Keratinocyte (primary cell): ENCODE measurements around the gene PIGL.

Source experiments
- EZH2 ChIP-seq: IDR thresholded peaks from one replicate; pipeline ENCODE4 v1.6.1; 2012; ENCODE audit warnings: inconsistent platforms, mild to moderate bottlenecking, low read length, moderate library complexity
- TF ChIP-seq, protein P1 (sequence below), 3 experiments: IDR thresholded peaks in 1 of 3; conservative IDR thresholded peaks in 1 of 3; optimal IDR thresholded peaks in 1 of 3; 2 replicates in 2 of 3; 3 replicates in 1 of 3; pipeline versions ENCODE3 to v1.5.1; 2011; ENCODE audit warnings: low read length in 3 of 3, mild to moderate bottlenecking in 3 of 3, moderate library complexity in 2 of 3, control low read depth in 1 of 3, inconsistent platforms in 1 of 3; ENCODE audit not compliant: insufficient read depth in 2 of 3; ENCODE audit errors: extremely low read depth in 1 of 3

DNA sequence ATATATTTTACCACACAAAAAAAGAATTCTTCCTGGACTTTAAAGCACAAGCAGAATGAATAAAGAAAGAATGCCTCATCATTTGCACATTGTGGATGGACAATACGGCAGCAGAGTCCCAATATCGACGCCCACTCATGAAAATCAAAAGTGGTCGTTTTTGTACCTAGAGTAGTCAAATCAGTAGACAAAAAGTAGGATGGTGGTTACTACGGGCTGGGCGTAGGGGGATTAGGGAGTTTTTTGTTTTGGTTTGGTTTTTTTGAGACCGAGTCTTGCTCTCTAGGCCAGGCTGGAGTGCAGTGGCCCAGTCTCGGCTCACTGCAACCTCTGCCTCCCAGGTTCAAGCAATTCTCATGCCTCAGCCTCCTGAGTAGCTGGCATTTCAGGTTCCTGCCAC is 144.9 kb downstream of the PIGL start:
- TF ChIP-seq, protein P1, sequence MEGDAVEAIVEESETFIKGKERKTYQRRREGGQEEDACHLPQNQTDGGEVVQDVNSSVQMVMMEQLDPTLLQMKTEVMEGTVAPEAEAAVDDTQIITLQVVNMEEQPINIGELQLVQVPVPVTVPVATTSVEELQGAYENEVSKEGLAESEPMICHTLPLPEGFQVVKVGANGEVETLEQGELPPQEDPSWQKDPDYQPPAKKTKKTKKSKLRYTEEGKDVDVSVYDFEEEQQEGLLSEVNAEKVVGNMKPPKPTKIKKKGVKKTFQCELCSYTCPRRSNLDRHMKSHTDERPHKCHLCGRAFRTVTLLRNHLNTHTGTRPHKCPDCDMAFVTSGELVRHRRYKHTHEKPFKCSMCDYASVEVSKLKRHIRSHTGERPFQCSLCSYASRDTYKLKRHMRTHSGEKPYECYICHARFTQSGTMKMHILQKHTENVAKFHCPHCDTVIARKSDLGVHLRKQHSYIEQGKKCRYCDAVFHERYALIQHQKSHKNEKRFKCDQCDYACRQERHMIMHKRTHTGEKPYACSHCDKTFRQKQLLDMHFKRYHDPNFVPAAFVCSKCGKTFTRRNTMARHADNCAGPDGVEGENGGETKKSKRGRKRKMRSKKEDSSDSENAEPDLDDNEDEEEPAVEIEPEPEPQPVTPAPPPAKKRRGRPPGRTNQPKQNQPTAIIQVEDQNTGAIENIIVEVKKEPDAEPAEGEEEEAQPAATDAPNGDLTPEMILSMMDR (optimal IDR thresholded peaks at IDR 0.05 in 1 of 3, IDR thresholded peaks at IDR 0.05 in 1 of 3, conservative IDR thresholded peaks at IDR 0.05 in 1 of 3; ENCODE audit: extremely low read depth in 1 of 3, insufficient read depth in 2 of 3, low read length in 3 of 3): no peak
- no peak for TF ChIP-seq EZH2
